HL-60 (cell line): ENCODE data around the gene AAK1.
A peak's percentile ranks its signal among the peaks of the same experiment; 100 is the strongest.

Experiments used
- DNase-seq, 2 experiments: peaks; one replicate each; pipeline ENCODE4 v3.0.0-alpha.2; 2010 to 2020; ENCODE audit warnings: low read depth in 1 of 2, low spot score in 1 of 2
- H3K27ac ChIP-seq: fragments of 250-450 bp; sonication (Bioruptor Pico); replicated peaks from 2 replicates; pipeline ENCODE4 v1.5.1; 2020; ENCODE audit warnings: mild to moderate bottlenecking, moderate library complexity
- H3K27me3 ChIP-seq: fragments of 250-450 bp; sonication (Bioruptor Pico); 2 replicates; pipeline ENCODE4 v1.5.1; 2021; ENCODE audit warnings: mild to moderate bottlenecking, moderate library complexity; ENCODE audit not compliant: insufficient read depth, poor library complexity, severe bottlenecking
- H3K4me3 ChIP-seq: replicated peaks from 2 replicates; pipeline ENCODE4 v1.5.1; 2011; ENCODE audit warnings: mild to moderate bottlenecking, control low read depth, low read length; ENCODE audit not compliant: insufficient read depth
- GABPA ChIP-seq: IDR thresholded peaks from 2 replicates; pipeline ENCODE4 v1.6.1; 2012; ENCODE audit warnings: low read depth
- POLR2AphosphoS5 ChIP-seq: IDR thresholded peaks from 2 replicates; pipeline ENCODE4 v1.6.1; 2012; ENCODE audit warnings: low read depth
- REST ChIP-seq: IDR thresholded peaks from 2 replicates; pipeline ENCODE4 v1.6.1; 2012; ENCODE audit warnings: low read depth; ENCODE audit not compliant: insufficient replicate concordance
- SPI1 ChIP-seq: IDR thresholded peaks from 2 replicates; pipeline ENCODE4 v1.6.1; 2012; ENCODE audit warnings: low read depth, mild to moderate bottlenecking, borderline replicate concordance
- TF ChIP-seq, protein P1 (sequence below): IDR thresholded peaks from one replicate; pipeline ENCODE4 v1.5.1; 2011; ENCODE audit warnings: low read length, control low read depth, inconsistent platforms; ENCODE audit not compliant: insufficient read depth

The AAK1 gene

GRCh38 chr2:69642709-69643601, 584 bp downstream of the AAK1 start:
- TF ChIP-seq, protein P1, sequence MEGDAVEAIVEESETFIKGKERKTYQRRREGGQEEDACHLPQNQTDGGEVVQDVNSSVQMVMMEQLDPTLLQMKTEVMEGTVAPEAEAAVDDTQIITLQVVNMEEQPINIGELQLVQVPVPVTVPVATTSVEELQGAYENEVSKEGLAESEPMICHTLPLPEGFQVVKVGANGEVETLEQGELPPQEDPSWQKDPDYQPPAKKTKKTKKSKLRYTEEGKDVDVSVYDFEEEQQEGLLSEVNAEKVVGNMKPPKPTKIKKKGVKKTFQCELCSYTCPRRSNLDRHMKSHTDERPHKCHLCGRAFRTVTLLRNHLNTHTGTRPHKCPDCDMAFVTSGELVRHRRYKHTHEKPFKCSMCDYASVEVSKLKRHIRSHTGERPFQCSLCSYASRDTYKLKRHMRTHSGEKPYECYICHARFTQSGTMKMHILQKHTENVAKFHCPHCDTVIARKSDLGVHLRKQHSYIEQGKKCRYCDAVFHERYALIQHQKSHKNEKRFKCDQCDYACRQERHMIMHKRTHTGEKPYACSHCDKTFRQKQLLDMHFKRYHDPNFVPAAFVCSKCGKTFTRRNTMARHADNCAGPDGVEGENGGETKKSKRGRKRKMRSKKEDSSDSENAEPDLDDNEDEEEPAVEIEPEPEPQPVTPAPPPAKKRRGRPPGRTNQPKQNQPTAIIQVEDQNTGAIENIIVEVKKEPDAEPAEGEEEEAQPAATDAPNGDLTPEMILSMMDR = no peak
- TF ChIP-seq POLR2AphosphoS5 = 0 out of 2 replicates have a peak, but pooled peaks have one; percentile 39
- peak overlapping the region; percentile 98 for H3K27ac ChIP-seq
- H3K4me3 ChIP-seq = peak overlapping the region; percentile 90
- peak in 1 of 2 experiments; percentile 47 for DNase-seq
- H3K27me3 ChIP-seq = no peaks in the 10 kb centered on the region

DNA sequence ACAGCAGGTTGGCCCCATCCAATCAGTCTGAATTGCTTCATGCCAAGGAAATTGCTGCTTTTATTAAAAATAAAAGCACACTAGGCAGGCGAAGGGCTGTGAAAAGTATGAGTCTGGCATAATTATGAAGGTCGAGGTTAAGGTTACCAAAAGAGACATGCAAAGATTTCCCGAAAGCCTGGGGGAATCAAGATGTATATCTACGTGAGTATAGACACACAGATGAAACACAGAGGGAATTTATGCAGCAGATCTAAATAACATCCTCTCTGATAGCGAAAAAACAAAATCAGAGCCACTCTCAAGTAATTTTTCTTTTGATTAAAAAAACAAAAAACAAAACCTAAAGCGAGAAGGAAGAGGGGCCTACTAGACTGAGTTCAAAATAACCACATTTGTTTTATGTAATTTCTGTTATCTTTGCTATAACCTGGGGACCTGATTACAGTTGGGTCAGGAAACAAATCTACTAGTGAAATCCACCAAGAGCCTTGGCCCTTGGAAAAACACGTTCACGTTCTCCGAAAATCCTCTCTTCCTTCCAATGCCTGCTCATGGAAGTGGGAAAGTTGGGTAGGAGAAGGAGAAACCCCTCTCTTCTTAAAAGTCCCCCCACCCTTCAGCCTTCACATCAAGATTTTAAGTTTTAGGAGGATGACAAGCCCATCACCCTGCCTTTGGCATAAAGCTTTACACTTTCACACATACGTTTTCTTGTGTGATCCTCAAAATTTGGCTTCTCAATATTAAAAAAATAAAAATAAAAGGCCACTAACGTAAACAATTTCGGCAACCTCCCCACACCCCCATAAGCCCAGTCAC, 1.4 kb downstream of the AAK1 start:
- TF ChIP-seq SPI1 (no peak), POLR2AphosphoS5 (no peak), REST (no peak), GABPA (no peak)
- TF ChIP-seq, protein P1 = no peak
- no peaks in the 10 kb centered on the region for H3K27me3 ChIP-seq
- H3K4me3 ChIP-seq = peak overlapping the region; percentile 90
- H3K27ac ChIP-seq = no peak overlapping the region
- DNase-seq = no peak

DNA sequence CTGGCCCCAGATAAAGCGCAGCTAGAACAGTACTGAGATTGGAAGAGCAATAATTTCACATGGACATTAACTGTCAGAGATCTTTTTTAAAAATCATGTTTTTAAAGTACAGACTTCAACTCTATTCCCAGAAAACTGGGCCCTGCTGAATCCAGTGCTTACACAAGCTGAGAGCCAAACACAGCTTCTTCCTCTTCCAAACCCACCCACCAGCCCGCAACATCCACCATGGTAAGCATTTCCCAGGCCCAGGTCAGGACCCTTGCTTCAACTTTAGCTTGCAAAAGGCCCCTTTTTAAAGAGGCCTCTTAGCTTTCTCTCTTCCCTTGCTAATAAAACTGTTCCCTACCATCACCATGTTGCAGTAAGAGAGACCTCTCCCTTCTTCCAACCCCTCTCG, 2.1 kb downstream of the AAK1 start:
- peak overlapping the region; percentile 90; the same call in 1 of the 2 replicates for H3K4me3 ChIP-seq
- no peak for DNase-seq
- TF ChIP-seq GABPA = no peak
- TF ChIP-seq SPI1 = no peak
- TF ChIP-seq, protein P1 = no peak
- no peak for TF ChIP-seq REST
- TF ChIP-seq POLR2AphosphoS5 = no peak
- no peak overlapping the region for H3K27ac ChIP-seq
- H3K27me3 ChIP-seq = no peaks in the 10 kb centered on the region
